ENCODE data around the gene ZNF860.
"Not testable (repeated sequence)": the region's sequence is repeated elsewhere in the genome, so short reads cannot be mapped to it uniquely, and the experiment has no call there.

Gene ZNF860

DNA sequence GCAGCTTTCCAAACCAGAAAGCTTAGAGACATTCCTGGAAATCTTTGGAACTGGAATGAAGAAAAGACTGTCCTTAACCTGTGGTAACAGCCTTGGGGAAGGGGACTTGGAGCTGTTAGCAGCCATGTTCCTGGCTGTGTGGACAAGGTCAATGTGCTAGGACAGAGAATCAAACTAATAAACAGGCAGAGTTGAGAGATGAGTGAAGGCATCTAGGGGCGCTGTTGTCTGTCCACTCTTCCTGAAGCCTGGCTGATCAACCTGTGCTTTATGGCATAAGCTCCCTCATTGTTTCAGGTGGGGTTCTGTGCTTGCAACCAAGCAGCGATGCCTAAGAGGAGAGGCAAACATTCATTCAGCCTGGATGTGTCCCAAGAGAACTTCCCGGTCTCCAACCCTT is 19.3 kb downstream of the ZNF860 start:
- no peak for DNase-seq

DNA sequence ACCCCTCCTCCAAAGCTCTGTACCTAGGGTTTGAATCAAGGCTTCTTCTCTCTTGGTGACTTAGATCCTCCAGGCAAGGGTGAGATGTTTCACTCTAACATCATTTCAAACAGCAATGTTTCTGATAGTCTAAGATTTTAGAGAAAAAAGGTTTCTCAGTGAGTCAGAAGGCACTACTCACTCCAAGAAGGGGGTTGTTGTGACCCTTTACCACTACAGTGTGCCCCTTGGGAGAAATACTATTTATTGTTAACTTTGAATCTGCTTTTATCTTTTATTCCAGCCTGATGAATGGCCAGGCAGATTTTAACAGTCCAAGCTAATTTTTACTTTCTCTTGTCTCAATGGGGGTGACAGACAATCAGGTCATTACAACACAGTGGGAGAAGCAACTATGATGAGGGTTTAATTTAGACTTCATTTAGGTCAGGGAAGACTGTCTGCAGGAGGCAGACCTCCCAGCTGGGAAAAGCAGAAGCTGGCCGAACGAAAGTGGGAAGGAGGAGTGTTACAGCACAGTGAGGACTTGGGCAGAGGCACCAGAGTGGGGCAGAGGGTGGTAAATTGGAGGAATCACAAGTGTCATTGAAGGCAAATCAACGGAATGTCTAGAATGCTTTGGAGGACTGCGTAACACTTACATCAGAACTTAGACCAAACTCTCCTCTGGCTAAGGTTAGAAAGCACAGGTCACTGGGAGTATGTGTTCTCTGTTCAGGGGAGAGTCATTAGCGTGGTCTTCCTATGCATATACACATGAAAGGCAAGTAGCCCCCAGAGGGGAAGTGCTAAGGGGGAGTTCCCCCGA is 21.2 kb downstream of the ZNF860 start:
- no peak for DNase-seq

DNA sequence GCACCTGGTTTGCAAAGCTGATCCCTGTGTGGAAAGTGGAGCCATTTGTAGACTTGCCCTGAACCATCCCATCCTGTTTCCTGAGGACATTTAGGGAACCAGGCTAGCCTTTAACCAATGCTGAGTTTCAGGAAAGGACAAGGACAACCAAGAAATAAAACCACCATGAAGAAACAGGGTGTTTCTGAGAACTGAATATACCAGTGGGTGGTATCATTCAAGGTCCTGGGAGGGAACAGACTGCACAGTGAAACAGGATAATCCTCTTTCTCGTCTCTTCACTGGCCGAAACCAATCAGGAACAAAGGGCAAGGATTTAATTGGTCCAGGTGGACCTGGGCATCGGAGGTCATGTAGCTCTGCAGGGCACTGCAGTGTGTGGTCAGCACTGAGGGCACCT is 21.8 kb downstream of the ZNF860 start:
- DNase-seq, result no peak

DNA sequence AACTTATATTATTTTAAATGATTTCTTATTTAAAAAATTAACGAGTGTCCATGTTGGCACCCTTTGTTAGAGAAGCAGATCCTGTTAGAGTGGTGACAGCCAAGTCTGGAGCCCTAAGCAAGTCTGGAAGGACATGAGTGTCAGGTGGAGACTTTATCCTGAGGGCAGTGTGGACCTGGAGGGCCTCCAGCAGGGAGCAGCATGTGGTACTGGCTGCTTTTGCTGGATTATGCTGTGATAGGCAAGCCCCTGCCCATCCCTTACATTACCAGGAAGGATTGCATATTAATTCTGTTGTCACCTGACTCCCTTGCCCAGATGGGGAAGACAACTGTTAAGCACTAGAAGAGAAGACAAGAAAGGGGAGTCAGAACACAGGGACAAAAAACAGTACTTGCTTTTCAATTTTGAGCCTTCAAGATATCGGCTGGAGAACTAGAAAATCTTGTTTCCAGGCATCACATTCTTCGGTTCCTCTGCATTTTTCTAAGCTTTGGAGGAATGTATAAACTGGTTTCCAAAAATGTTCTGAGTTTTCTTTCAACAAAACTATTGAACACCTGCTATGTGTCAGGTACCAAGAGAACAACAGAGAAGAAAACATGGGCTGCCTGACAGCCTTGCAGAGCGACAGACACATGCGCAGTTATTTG is 22.7 kb downstream of the ZNF860 start:
- no peak for DNase-seq

DNA sequence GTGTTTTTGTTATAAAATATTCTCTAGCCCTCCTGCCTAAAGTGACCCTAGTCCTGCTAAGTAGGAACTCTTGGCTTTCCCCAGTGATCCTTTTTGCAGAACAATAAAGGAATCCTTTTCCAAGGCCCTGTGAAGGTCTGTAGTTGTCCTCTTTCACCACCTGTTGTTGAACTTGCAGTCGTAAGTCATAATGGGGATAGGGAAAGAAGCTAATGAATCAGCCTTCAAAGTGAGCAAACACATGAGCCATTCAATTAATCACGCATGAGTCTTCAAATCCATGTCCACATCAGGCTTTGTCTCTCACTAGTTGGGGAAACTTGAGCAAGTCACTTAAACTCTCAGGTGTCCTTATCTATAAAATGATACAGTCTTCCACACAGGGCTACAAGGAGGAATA is 27.6 kb downstream of the ZNF860 start:
- DNase-seq, result no peak

DNA sequence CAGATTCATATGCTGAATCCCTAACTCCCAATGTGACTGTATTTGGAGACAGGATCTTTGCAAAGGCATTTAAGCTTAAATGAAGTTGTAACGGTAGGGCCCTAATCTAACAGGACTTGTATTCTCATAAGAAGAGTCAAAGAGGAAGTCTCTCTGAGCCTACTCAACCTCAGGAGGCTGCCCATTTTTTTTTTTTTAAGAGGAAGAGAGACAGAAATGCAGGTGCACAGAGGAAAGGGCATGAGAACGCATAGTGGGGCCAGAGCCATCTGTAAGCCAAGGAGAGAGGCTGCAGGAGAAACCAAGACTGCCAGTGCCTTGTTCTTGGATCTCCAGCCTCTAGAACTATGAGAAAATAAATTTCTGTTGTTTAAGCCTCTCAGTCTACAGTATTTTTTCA is 28.4 kb downstream of the ZNF860 start:
- no peak for DNase-seq

DNA sequence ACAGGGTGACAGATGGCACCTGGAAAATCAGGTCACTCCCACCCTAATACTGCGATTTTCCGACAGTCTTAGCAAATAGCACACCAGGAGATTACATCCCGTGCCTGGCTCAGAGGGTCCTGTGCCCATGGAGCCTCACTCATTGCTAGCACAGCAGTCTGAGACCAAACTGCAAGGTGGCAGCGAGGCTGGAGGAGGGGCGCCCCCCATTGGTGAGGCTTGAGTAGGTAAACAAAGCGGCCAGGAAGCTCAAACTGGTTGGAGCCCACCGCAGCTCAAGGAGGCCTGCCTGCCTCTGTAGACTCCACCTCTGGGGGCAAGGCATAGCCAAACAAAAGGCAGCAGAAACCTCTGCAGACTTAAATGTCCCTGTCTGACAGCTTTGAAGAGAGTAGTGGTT is 29.1 kb downstream of the ZNF860 start:
- not testable (repeated sequence) for DNase-seq

DNA sequence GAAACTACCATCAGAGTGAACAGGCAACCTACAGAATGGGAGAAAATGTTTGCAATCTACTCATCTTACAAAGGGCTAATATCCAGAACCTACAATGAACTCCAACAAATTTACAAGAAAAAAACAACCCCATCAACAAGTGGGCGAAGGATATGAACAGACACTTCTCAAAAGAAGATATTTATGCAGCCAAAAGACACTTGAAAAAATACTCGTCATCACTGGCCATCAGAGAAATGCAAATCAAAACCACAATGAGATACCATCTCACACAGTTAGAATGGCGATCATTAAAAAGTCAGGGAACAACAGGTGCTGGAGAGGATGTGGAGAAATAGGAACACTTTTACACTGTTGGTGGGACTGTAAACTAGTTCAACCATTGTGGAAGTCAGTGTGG is 34.1 kb downstream of the ZNF860 start:
- DNase-seq, result not testable (repeated sequence)

DNA sequence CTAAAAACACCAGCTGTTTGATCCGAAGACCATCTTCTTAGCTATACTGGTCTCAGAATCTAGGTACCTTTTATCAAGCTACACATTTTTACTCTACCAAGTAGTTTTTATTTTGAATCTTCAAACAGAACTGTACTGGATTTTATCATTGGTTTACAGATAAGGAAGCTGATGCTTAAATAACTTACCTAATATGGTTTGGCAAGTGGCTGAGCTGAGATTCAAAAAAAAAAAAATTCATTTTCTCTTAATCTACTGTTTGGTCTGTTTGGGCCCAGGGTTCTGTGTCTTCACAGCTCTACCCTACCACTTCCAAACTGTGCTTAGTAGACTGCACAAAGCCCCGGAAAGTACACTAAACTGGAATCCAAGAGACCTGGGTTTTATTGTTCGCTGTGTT is 35.7 kb downstream of the ZNF860 start:
- DNase-seq, result no peak

DNA sequence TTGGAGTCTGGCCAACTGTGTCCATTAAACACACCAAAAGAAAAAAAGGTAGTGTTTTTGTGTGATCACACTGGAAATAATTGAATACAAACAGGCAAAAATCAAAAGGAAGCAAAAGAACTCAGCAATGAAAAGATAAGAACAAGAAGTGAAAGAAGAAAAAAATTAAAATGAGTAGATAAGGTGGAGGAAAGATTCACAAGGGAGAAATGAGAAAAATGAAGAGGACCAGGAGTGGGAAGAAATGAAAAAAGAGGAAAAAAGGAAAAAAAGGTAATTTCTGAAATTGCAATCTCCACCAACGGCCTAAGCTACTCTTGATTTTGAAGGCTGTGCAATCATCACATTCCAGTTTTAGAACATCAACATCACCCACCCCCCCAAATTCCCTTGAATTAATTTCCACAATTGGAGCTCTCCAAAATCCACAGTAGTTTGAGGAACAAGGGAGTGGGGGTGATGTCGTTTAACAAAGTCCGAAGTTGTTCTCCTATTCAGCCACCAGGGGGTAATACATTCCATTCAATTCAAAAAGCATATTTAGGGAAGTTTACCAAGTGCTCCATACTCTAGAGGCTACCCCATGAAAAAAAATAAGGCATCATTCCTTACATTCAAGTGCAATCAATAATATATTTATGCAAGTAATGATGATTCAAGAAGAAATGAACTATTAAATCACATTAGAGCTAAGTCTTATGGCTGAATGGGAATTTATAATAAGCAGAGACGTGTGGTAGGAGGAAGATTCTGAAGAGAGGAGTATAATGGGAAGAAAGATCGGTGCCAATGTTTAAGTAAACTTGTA is 37.4 kb downstream of the ZNF860 start:
- DNase-seq, result no peak

DNA sequence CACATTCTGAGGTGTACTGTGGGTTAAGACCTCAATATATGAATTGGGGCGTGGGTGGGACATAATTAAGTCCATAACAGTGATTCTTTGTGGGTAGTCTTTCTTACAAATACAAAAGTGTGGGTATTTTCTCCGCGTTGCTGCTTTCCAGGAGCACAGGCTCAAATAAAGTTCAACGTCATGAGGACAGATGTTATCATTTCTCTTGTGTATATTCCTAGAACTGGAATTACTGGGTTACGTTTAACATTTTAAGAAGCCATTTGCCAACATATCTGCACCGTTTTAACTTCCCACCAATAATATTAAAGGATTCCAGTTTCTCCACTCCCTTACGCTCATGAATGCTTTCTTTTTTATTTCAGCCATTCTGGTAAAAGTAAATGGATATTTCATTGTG is 39.6 kb downstream of the ZNF860 start:
- DNase-seq, result no peak

DNA sequence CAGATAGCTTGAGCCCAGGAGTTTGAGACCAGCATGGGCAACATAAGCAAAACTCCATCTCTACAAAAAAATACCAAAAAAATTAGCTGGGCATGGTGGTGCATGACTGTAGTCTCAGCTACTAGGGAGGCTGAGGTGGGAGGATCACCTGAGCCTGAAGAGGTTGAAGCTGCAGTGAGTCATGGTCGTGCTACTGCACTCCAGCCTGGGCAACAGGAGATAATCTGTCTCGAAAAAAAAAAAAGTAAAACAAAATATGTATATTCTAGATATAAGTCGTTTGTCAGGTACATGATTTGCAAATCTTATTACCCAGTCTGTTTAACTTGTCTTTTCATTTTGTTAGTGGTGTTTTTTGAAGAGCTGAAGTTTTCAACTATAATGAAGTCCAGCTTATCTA is 40.2 kb downstream of the ZNF860 start:
- no peak for DNase-seq

DNA sequence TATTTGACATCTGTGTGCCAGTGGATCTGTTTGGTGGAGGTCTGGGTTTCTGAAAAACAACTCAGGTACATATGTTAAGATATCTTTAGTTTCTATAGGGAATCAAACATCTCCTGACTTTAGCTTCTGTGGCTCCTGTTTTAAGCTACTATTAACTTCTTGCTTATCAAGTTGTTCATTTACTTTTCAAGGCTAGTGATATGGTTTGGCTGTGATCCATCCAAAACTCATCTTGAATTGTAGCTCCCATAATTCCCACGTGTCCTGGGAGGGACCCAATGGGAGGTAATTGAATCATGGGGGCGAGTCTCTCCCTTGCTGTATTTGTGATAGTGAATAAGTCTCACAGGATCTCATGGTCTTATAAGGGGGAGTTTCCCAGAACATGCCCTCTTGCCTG is 41.4 kb downstream of the ZNF860 start:
- no peak for DNase-seq

DNA sequence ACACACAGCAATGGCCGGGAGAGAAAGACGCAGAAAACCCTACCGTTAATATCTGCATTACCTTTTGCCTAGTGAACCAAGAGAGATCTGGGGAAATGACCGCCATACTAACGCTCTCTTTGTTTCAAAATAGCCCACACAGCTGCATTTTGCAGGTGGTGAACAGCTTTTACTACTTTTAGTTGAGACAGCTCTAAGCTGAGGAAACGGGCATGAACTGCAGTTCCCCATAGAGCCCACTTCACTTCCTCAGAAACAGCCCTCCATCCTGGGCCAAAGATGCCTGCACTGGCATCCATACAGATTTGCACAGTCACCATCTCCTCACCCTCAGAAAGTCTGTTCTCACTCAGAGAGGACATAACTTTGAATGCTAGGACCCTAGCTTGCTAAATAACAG is 45.0 kb downstream of the ZNF860 start:
- no peak for DNase-seq

DNA sequence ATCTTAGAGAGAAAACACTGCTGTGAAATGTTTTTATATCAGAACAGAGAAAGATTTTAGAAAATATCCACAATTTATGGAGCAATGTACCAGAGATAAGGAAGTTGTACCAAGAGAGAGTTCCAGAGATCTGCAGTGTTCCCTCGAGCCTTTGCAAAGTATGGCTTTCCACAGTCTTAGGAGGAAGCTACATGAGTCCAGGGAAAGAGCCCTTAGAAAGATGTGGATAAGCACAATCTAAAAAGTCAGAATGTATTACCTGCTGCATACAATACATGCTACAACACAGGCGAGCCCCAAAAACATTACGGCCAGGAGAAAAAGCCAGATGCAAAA is 56.4 kb downstream of the ZNF860 start:
- DNase-seq, result no peak

DNA sequence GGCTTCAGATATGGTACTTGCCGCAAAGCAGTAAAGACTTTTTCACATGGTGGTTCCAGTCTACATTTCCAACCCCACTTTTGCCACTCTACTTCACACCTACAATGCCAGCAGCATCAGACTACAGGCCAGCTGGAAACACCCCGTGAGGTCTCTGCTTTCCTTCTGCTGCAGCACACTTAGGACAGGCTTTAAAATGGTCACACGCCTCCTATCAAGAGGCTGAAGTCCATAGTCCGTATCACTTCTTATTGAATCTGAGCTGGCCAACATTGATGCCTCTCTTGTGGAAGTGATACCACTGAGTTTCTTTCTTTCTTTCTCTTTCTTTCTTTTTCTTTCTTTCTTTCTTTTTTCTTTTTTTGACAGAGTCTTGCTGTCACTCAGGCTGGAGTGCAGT is 59.8 kb downstream of the ZNF860 start:
- DNase-seq, result no peak

Data from activated effector memory CD4-positive, alpha-beta T cell treated with Interleukin-2 at 50 U/mL for 16 hours (primary cell).